Measurements from ENCODE around the gene ZNF469.

DNA sequence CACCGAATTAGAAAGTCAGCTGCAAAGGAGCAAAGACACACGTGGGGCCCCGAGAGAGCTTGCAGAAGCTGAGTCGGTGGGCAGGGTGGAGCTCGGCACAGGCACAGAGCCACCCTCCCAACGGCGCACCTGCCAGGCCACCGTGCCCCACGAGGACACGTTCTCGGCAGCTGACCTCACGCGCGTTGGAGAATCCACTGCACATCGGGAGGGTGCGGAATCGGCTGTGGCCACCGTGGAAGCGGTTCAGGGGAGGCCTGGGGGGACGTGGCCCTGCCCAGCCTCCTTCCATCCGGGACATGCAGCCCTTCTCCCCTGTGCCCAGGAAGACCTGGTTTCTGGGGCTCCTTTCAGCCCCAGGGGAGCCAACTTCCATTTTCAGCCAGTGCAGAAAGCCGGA lies 49.4 kb downstream of the ZNF469 start:
- TF ChIP-seq CTCF (IDR thresholded peaks at IDR 0.05) (no peak), POLR2A (IDR thresholded peaks at IDR 0.05) (no peak)

Data from testis (tissue), 2 donors.